Hepatocyte (in vitro differentiated cells): ENCODE results near the gene TIFAB. TPM values are rescaled to one million over a fixed set of nuclear protein-coding genes. Genes with fewer than 3 reads are reported as not detected.

Experiments used
- DNase-seq: peaks from one replicate; pipeline ENCODE4 v3.0.0-alpha.2; 2016; ENCODE audit warnings: low spot score
- H2AFZ ChIP-seq: fragments of 200-600 bp; sonication (generic); 2 replicates; pipeline ENCODE4 v1.6.0; 2016; ENCODE audit warnings: antibody characterized with exemption, mild to moderate bottlenecking
- H3K27ac ChIP-seq: fragments of 200-600 bp; sonication (generic); 2 replicates; pipeline ENCODE4 v1.5.1; 2016; ENCODE audit warnings: mild to moderate bottlenecking
- H3K27me3 ChIP-seq: fragments of 200-600 bp; sonication (generic); 2 replicates; pipeline ENCODE4 v1.6.1; 2016
- H3K36me3 ChIP-seq: fragments of 200-600 bp; sonication (generic); replicated peaks from 2 replicates; pipeline ENCODE4 v1.5.1; 2016; ENCODE audit warnings: low read depth; ENCODE audit not compliant: insufficient read depth
- H3K4me1 ChIP-seq: fragments of 200-600 bp; sonication (generic); 2 replicates; pipeline ENCODE4 v1.5.1; 2016; ENCODE audit warnings: mild to moderate bottlenecking, moderate library complexity; ENCODE audit not compliant: insufficient read depth
- H3K4me2 ChIP-seq: fragments of 200-600 bp; sonication (generic); 2 replicates; pipeline ENCODE4 v1.6.0; 2016
- H3K4me3 ChIP-seq: fragments of 200-600 bp; sonication (generic); 2 replicates; pipeline ENCODE4 v1.5.1; 2016; ENCODE audit warnings: mild to moderate bottlenecking
- H3K79me2 ChIP-seq: fragments of 200-600 bp; sonication (generic); 2 replicates; pipeline ENCODE4 v1.6.0; 2017; ENCODE audit warnings: mild to moderate bottlenecking
- H3K9me2 ChIP-seq: fragments of 200-600 bp; sonication (generic); replicated peaks from 2 replicates; pipeline ENCODE4 v1.6.0; 2017; ENCODE audit warnings: mild to moderate bottlenecking; ENCODE audit not compliant: insufficient read depth
- H3K9me3 ChIP-seq: fragments of 200-600 bp; sonication (generic); 2 replicates; pipeline ENCODE4 v1.5.1; 2016; ENCODE audit warnings: low read depth, mild to moderate bottlenecking
- H4K20me1 ChIP-seq: fragments of 200-600 bp; sonication (generic); 2 replicates; pipeline ENCODE4 v1.6.0; 2016; ENCODE audit warnings: mild to moderate bottlenecking; ENCODE audit not compliant: insufficient read depth, poor library complexity, severe bottlenecking
- CTCF ChIP-seq: fragments of 200-600 bp; sonication (generic); IDR thresholded peaks from 2 replicates; pipeline ENCODE4 v1.5.1; 2016; ENCODE audit warnings: antibody characterized with exemption, mild to moderate bottlenecking; ENCODE audit not compliant: poor library complexity
- EZH2 ChIP-seq: fragments of 200-600 bp; sonication (generic); IDR thresholded peaks from 2 replicates; pipeline ENCODE4 v1.6.1; 2016; ENCODE audit warnings: antibody characterized with exemption, mild to moderate bottlenecking, borderline replicate concordance
- EZH2phosphoT487 ChIP-seq: fragments of 200-600 bp; sonication (generic); IDR thresholded peaks from one replicate; pipeline ENCODE4 v1.6.1; 2018; ENCODE audit warnings: antibody characterized with exemption, mild to moderate bottlenecking, low read depth, moderate library complexity; ENCODE audit not compliant: unreplicated experiment, severe bottlenecking
- WGBS: methylation state at CpG from one replicate; pipeline ENCODE4 v1.1.6; 2016; ENCODE audit warnings: low lambda C conversion rate; ENCODE audit errors: missing lambda C conversion rate; 5-methylcytosine and 5-hydroxymethylcytosine counted together
- polyA plus RNA-seq: library from polyadenylated mRNA; unstranded; fragments of >200 nt; fragmentation: Nextera tagmentation; extraction: Ambion mirVana; gene quantifications from 2 replicates; pipeline ENCODE4 v1.2.1, GENCODE V29; 2016
- total RNA-seq: library from RNA; depleted of rRNA; stranded (reverse); fragments of >200 nt; gene quantifications from 2 replicates; pipeline ENCODE4 v1.2.3, GENCODE V29; 2014

Gene TIFAB
- total and polyA plus RNA-seq, 2 experiments from 2014 or later = not detected

- no peak overlapping the region for H3K4me3 ChIP-seq
- H3K9me3 ChIP-seq = no peaks in the 10 kb centered on the region
- H3K27ac ChIP-seq = no peak overlapping the region
- no peak overlapping the region for H2AFZ ChIP-seq
- H3K36me3 ChIP-seq = no peaks in the 10 kb centered on the region
- H3K27me3 ChIP-seq = no peaks in the 10 kb centered on the region
- WGBS = 70% methylated on average over 4 of the region's 4 CpGs
- H3K4me2 ChIP-seq = no peak overlapping the region
- H3K4me1 ChIP-seq = no peaks in the 10 kb centered on the region
- no peaks in the 10 kb centered on the region for H3K79me2 ChIP-seq
- TF ChIP-seq EZH2 (no peak), EZH2phosphoT487 (no peak), CTCF (no peak)
- no peaks in the 10 kb centered on the region for H4K20me1 ChIP-seq
- no peaks in the 10 kb centered on the region for H3K9me2 ChIP-seq
- DNase-seq = no peak
Measured at GRCh38 chr5:135453613-135454012, 1.5 kb upstream of the TIFAB start.

- Histone ChIP-seq H3K4me2 (no peak overlapping the region), H3K79me2 (no peaks in the 10 kb centered on the region), H3K36me3 (no peaks in the 10 kb centered on the region), H3K9me3 (no peaks in the 10 kb centered on the region), H3K4me1 (no peaks in the 10 kb centered on the region), H4K20me1 (no peaks in the 10 kb centered on the region), H2AFZ (no peak overlapping the region), H3K27me3 (no peaks in the 10 kb centered on the region), H3K9me2 (no peaks in the 10 kb centered on the region), H3K4me3 (no peak overlapping the region), H3K27ac (no peak overlapping the region)
- DNase-seq = no peak
- no peak for TF ChIP-seq CTCF
- no peak for TF ChIP-seq EZH2
- no peak for TF ChIP-seq EZH2phosphoT487
- 92% methylated on average over 16 of the region's 17 CpGs for WGBS
Measured at GRCh38 chr5:135451581-135452320, 400 bp downstream of the TIFAB start.

- no peak for DNase-seq
- H3K9me2 ChIP-seq = no peaks in the 10 kb centered on the region
- WGBS = 97% methylated on average over 2 of the region's 2 CpGs
- H3K4me2 ChIP-seq = no peak overlapping the region
- no peaks in the 10 kb centered on the region for H4K20me1 ChIP-seq
- H3K79me2 ChIP-seq = no peaks in the 10 kb centered on the region
- H3K9me3 ChIP-seq = no peaks in the 10 kb centered on the region
- H3K4me1 ChIP-seq = no peaks in the 10 kb centered on the region
- H3K4me3 ChIP-seq = no peak overlapping the region
- H3K27ac ChIP-seq = no peak overlapping the region
- no peak overlapping the region for H2AFZ ChIP-seq
- H3K36me3 ChIP-seq = no peaks in the 10 kb centered on the region
- TF ChIP-seq EZH2phosphoT487 (no peak), CTCF (no peak), EZH2 (no peak)
- no peaks in the 10 kb centered on the region for H3K27me3 ChIP-seq
Measured at GRCh38 chr5:135450952-135451351, 1.2 kb downstream of the TIFAB start.
